ENCODE measurements around the gene LBH. TPM values are rescaled to one million over a fixed set of nuclear protein-coding genes. Genes with fewer than 3 reads are reported as not detected.

Gene LBH
- polyA plus RNA-seq, 1 of the 3 experiments (the other 2 are of a cell fraction): 22.8 TPM

- Histone ChIP-seq H3K79me2 (ENCODE audit: insufficient read depth) (no peaks in the 10 kb centered on the region), H4K20me1 (ENCODE audit: insufficient read depth) (no peaks in the 10 kb centered on the region), H3K4me1 (ENCODE audit: control insufficient read depth in 1 of 2, insufficient read depth in 2 of 2, low read depth in 1 of 2, low read length in 1 of 2) (peaks cover 4 to 10% of the 10 kb centered on the region in 2 experiments; a peak in 3 of 4 replicates), H3K9ac (peak overlapping the region; percentile 26), H3K27me3 (ENCODE audit: insufficient read depth) (no peaks in the 10 kb centered on the region), H3K9me2 (no peaks in the 10 kb centered on the region), H3K36me3 (replicated peaks in 1 of 2; ENCODE audit: control insufficient read depth in 1 of 2, insufficient read depth in 2 of 2, low read length in 1 of 2) (no peaks in the 10 kb centered on the region), H3K9me3 (no peaks in the 10 kb centered on the region), H3K27ac (ENCODE audit: low read depth in 2 of 2, low read length in 1 of 2) (peak overlapping the region; percentile 17 to 20; a peak in 2 of 4 replicates), H3K4me2 (peak overlapping the region; percentile 71), H3K4me3 (ENCODE audit: low read depth in 2 of 2, low read length in 1 of 2) (peak overlapping the region; percentile 24 to 58; a peak in 3 of 4 replicates), H3F3A (replicated peaks; ENCODE audit: insufficient read depth) (peaks cover 2% of the 10 kb centered on the region), H2AFZ (ENCODE audit: low read depth) (peak overlapping the region; percentile 70)
- TF ChIP-seq SIN3A (IDR thresholded peaks at IDR 0.05; ENCODE audit: borderline replicate concordance, low read depth, low read length) (no peak), NFIC (IDR thresholded peaks at IDR 0.05; ENCODE audit: borderline replicate concordance) (peak; percentile 13; the same call in 1 of the 2 replicates), RXRA (IDR thresholded peaks at IDR 0.05; ENCODE audit: borderline replicate concordance, low read depth) (no peak), POLR2AphosphoS5 (IDR thresholded peaks at IDR 0.05; ENCODE audit: low read depth, low read length) (peak; percentile 47; the same call in 1 of the 2 replicates), MAX (IDR thresholded peaks at IDR 0.05; ENCODE audit: low read depth) (0 out of 2 replicates have a peak, but pooled peaks have one; percentile 16), TAF1 (IDR thresholded peaks at IDR 0.05; ENCODE audit: borderline replicate concordance, low read depth, low read length) (0 out of 2 replicates have a peak, but pooled peaks have one; percentile 31)
- POLR2A ChIA-PET: interaction anchor here (0.9 kb wide), 1 partner anchor 18 kb away, joined by 4 read pairs; no protein-coding TSS in a partner anchor
- no peak for DNase-seq
- 59% methylated on average over 8 of the region's 8 CpGs for WGBS (ENCODE audit: low lambda C conversion rate)
- CTCF ChIA-PET: interaction anchor here (3.4 to 18.6 kb wide), 4 partner anchors 15 to 485 kb away, joined by 15 to 262 read pairs (median 46); no protein-coding TSS in a partner anchor
Measured at GRCh38 chr2:30225131-30225762, 6.1 kb upstream of the LBH start.

- H3K4me2 ChIP-seq: peak overlapping the region; percentile 71; the same call in 1 of the 2 replicates
- H3K4me3 ChIP-seq (ENCODE audit: low read depth in 2 of 2, low read length in 1 of 2): no peak overlapping the region
- no peak for DNase-seq
- H3K36me3 ChIP-seq (replicated peaks in 1 of 2; ENCODE audit: control insufficient read depth in 1 of 2, insufficient read depth in 2 of 2, low read length in 1 of 2): no peaks in the 10 kb centered on the region
- no peak overlapping the region for H2AFZ ChIP-seq (ENCODE audit: low read depth)
- H3K9me3 ChIP-seq: no peaks in the 10 kb centered on the region
- WGBS (ENCODE audit: low lambda C conversion rate): 84% methylated on average over 10 of the region's 10 CpGs
- no peak overlapping the region for H3K9ac ChIP-seq
- ChIA-PET POLR2A (no interaction called here), CTCF (interaction anchor here (0.6 to 18.6 kb wide), 8 partner anchors 10 to 484 kb away, joined by 3 to 262 read pairs (median 12); no protein-coding TSS in a partner anchor)
- peaks cover 5% of the 10 kb centered on the region for H3F3A ChIP-seq (replicated peaks; ENCODE audit: insufficient read depth)
- H3K27ac ChIP-seq (ENCODE audit: low read depth in 2 of 2, low read length in 1 of 2): no peak overlapping the region; a peak in 1 of 4 replicates
- H4K20me1 ChIP-seq (ENCODE audit: insufficient read depth): no peaks in the 10 kb centered on the region
- TF ChIP-seq REST (IDR thresholded peaks at IDR 0.05; ENCODE audit: low read depth, low read length): no peak
- H3K9me2 ChIP-seq: no peaks in the 10 kb centered on the region
- H3K27me3 ChIP-seq (ENCODE audit: insufficient read depth): no peaks in the 10 kb centered on the region
- H3K4me1 ChIP-seq (ENCODE audit: control insufficient read depth in 1 of 2, insufficient read depth in 2 of 2, low read depth in 1 of 2, low read length in 1 of 2): peaks cover 9 to 10% of the 10 kb centered on the region in 2 experiments; a peak in 3 of 4 replicates
- peaks cover under 1% of the 10 kb centered on the region; the same call in 1 of the 2 replicates for H3K79me2 ChIP-seq (ENCODE audit: insufficient read depth)
Measured at GRCh38 chr2:30226144-30227032, 4.9 kb upstream of the LBH start.

All from SK-N-SH (cell line).